RWPE1 (cell line): Measurements from ENCODE around the gene SPATC1L.
A peak's percentile ranks its signal among the peaks of the same experiment; 100 is the strongest.

Experiments
- CTCF ChIA-PET: fragments of 350-600 bp; sonication (Branson Sonifier 250); formaldehyde crosslinking; extraction: SDS; loops from one replicate; lab custom pipeline; 2021; lab: Yijun Ruan, JAX
- POLR2A ChIA-PET: fragments of 400-600 bp; formaldehyde crosslinking; extraction: SDS; loops from one replicate; lab custom pipeline; 2020; ENCODE audit warnings: antibody characterized with exemption; ENCODE audit not compliant: low non-redundant PET; lab: Yijun Ruan, JAX
- DNase-seq: peaks from one replicate; pipeline ENCODE4 v3.0.0; 2012; ENCODE audit warnings: low spot score
- H3K27ac ChIP-seq: fragments of 450-650 bp; 2 replicates; pipeline ENCODE4 v1.5.1; 2017
- TF ChIP-seq, protein P1 (sequence below): fragments of 450-650 bp; conservative IDR thresholded peaks from 2 replicates; pipeline ENCODE4 v1.5.1; 2017; ENCODE audit warnings: low read depth, mild to moderate bottlenecking

The SPATC1L gene

GRCh38 chr21:46160657-46160906, 23.7 kb downstream of the SPATC1L start:
- ChIA-PET CTCF (interaction anchor here (0.6 to 1.0 kb wide), 2 partner anchors 17 to 118 kb away, joined by 3 to 5 read pairs; no protein-coding TSS in a partner anchor), POLR2A (no interaction called here)
- TF ChIP-seq, protein P1, sequence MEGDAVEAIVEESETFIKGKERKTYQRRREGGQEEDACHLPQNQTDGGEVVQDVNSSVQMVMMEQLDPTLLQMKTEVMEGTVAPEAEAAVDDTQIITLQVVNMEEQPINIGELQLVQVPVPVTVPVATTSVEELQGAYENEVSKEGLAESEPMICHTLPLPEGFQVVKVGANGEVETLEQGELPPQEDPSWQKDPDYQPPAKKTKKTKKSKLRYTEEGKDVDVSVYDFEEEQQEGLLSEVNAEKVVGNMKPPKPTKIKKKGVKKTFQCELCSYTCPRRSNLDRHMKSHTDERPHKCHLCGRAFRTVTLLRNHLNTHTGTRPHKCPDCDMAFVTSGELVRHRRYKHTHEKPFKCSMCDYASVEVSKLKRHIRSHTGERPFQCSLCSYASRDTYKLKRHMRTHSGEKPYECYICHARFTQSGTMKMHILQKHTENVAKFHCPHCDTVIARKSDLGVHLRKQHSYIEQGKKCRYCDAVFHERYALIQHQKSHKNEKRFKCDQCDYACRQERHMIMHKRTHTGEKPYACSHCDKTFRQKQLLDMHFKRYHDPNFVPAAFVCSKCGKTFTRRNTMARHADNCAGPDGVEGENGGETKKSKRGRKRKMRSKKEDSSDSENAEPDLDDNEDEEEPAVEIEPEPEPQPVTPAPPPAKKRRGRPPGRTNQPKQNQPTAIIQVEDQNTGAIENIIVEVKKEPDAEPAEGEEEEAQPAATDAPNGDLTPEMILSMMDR: no peak

GRCh38 chr21:46159841-46160656, 24.2 kb downstream of the SPATC1L start:
- no peak for DNase-seq
- TF ChIP-seq, protein P1: no peak
- H3K27ac ChIP-seq: peak overlapping the region; percentile 1
- POLR2A ChIA-PET: no interaction called here
- CTCF ChIA-PET: interaction anchor here (0.6 to 1.0 kb wide), 3 partner anchors 17 to 118 kb away, joined by 3 to 5 read pairs (median 3); no protein-coding TSS in a partner anchor

More at GRCh38 chr21:46160657-46160906, 23.7 kb downstream of the SPATC1L start:
- DNase-seq: no peak
- no peak overlapping the region for H3K27ac ChIP-seq

- H3K27ac ChIP-seq: peak overlapping the region; percentile 1
- no peak for DNase-seq
- CTCF ChIA-PET: interaction anchor here (0.7 kb wide), 2 partner anchors 84 to 304 kb away, joined by 3 read pairs; no protein-coding TSS in a partner anchor
- POLR2A ChIA-PET: no interaction called here
- TF ChIP-seq, protein P1: no peak
Measured at GRCh38 chr21:46159390-46159789, 24.9 kb downstream of the SPATC1L start.

DNA sequence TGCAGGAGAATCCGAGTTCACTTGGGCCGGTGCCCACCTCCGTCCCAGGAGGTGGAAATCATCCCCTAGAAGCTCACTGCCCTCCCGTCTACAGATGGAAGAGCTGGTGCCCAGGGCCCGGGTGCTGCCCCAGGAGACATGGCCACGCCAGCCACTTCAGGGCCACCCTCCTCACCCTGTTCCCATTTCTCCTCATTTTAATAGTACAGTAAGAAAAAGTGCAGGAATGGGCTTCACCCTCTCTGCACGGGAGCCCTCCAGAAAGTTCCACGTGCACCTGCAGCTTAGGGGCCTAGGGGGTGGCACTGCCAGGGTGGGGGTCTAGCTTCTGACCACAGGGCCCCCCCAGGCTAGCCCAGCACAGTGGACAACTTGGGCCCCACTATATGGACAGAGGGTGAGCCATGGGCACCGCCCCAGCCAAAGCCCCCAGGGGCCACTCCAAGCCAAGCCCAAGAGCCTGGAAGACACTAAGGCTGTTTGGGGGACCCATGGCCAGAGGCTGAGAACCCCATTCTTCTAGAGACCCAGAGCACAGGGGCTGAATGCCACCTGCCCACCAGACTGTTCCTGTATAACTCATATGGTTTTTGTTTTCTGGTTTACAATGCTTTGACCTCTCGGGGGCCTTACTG, 25.5 kb downstream of the SPATC1L start:
- TF ChIP-seq, protein P1: no peak
- CTCF ChIA-PET: interaction anchor here (0.5 to 0.7 kb wide), 5 partner anchors 15 to 637 kb away, joined by 3 to 5 read pairs (median 3); no protein-coding TSS in a partner anchor
- no peak for DNase-seq
- POLR2A ChIA-PET: no interaction called here
- H3K27ac ChIP-seq: peak overlapping the region; percentile 1; the same call in 1 of the 2 replicates

- DNase-seq: no peak
- no peak overlapping the region for H3K27ac ChIP-seq
- TF ChIP-seq, protein P1: no peak
- CTCF ChIA-PET: interaction anchor here (0.5 to 0.7 kb wide), 3 partner anchors 14 to 637 kb away, joined by 3 to 5 read pairs (median 4); no protein-coding TSS in a partner anchor
- POLR2A ChIA-PET: interaction anchor here (0.6 kb wide), 1 partner anchor 176 kb away, joined by 3 read pairs; no protein-coding TSS in a partner anchor
Measured at GRCh38 chr21:46157987-46158451, 26.2 kb downstream of the SPATC1L start.

GRCh38 chr21:46157396-46157986, 26.8 kb downstream of the SPATC1L start:
- DNase-seq: no peak
- ChIA-PET CTCF (no interaction called here), POLR2A (no interaction called here)
- TF ChIP-seq, protein P1: no peak
- H3K27ac ChIP-seq: no peak overlapping the region
